ENCODE measurements around the gene RALBP1. TPM values are rescaled to one million over a fixed set of nuclear protein-coding genes. Genes with fewer than 3 reads are reported as not detected.

RALBP1 gene
- total RNA-seq, 4 donors from 2014 or later: 211 to 229 (median 224) TPM

GRCh38 chr18:9558387-9559064 lies 83.2 kb downstream of the RALBP1 start:
- TF ChIP-seq POLR2A (IDR thresholded peaks at IDR 0.05): no peak
- TF ChIP-seq CTCF (IDR thresholded peaks at IDR 0.05): no peak
- no peak overlapping the region for H3K4me3 ChIP-seq (ENCODE audit: low read depth, poor library complexity, severe bottlenecking)
- no peak for DNase-seq (ENCODE audit: low spot score in 2 of 2)
- intact Hi-C loops (cut with DNase I; ENCODE audit: low total_unique reads): no loop called here
- WGBS, 2 donors: 75 to 80% methylated on average over 4 of the region's 4 CpGs

- intact Hi-C loops (cut with DNase I; ENCODE audit: low total_unique reads): no loop called here
- no peak overlapping the region for H3K4me3 ChIP-seq (ENCODE audit: low read depth, poor library complexity, severe bottlenecking)
- 59 to 64% methylated on average over 6 of the region's 6 CpGs for WGBS, 2 donors
- TF ChIP-seq CTCF (IDR thresholded peaks at IDR 0.05) (no peak), POLR2A (IDR thresholded peaks at IDR 0.05) (no peak)
- DNase-seq (ENCODE audit: low spot score in 2 of 2): no peak
Observed at GRCh38 chr18:9559253-9559652, 83.9 kb downstream of the RALBP1 start.

- no peak overlapping the region for H3K4me3 ChIP-seq (ENCODE audit: low read depth, poor library complexity, severe bottlenecking)
- TF ChIP-seq POLR2A (IDR thresholded peaks at IDR 0.05): no peak
- 68 to 73% methylated on average over 2 of the region's 2 CpGs for WGBS, 2 donors
- intact Hi-C loops (cut with DNase I; ENCODE audit: low total_unique reads): no loop called here
- DNase-seq (ENCODE audit: low spot score in 2 of 2): no peak
Observed at GRCh38 chr18:9561759-9562158, 86.4 kb downstream of the RALBP1 start.

GRCh38 chr18:9562584-9562983 lies 87.3 kb downstream of the RALBP1 start:
- 93 to 98% methylated on average over 4 of the region's 4 CpGs for WGBS, 2 donors
- no peak for DNase-seq (ENCODE audit: low spot score in 2 of 2)
- no peak overlapping the region for H3K4me3 ChIP-seq (ENCODE audit: low read depth, poor library complexity, severe bottlenecking)
- TF ChIP-seq POLR2A (IDR thresholded peaks at IDR 0.05): no peak
- TF ChIP-seq CTCF (IDR thresholded peaks at IDR 0.05): no peak
- intact Hi-C loops (cut with DNase I; ENCODE audit: low total_unique reads): no loop called here

GRCh38 chr18:9563331-9563730 lies 88.0 kb downstream of the RALBP1 start:
- 86 to 93% methylated on average over 4 of the region's 4 CpGs for WGBS, 2 donors
- intact Hi-C loops (cut with DNase I; ENCODE audit: low total_unique reads): no loop called here
- no peak overlapping the region for H3K4me3 ChIP-seq (ENCODE audit: low read depth, poor library complexity, severe bottlenecking)
- TF ChIP-seq POLR2A (IDR thresholded peaks at IDR 0.05): no peak
- TF ChIP-seq CTCF (IDR thresholded peaks at IDR 0.05): no peak
- no peak for DNase-seq (ENCODE audit: low spot score in 2 of 2)

- WGBS, 2 donors: 60 to 75% methylated on average over 2 of the region's 2 CpGs
- intact Hi-C loops (cut with DNase I; ENCODE audit: low total_unique reads): no loop called here
- no peak for DNase-seq (ENCODE audit: low spot score in 2 of 2)
- TF ChIP-seq CTCF (IDR thresholded peaks at IDR 0.05): no peak
- no peak for TF ChIP-seq POLR2A (IDR thresholded peaks at IDR 0.05)
- H3K4me3 ChIP-seq (ENCODE audit: low read depth, poor library complexity, severe bottlenecking): no peak overlapping the region
Observed at GRCh38 chr18:9565407-9565806, 90.1 kb downstream of the RALBP1 start.
